HG03159 (cell line): ENCODE data around the gene GRID2.

ENCODE experiments used
- ATAC-seq: cut with Tn5 transposase; IDR thresholded peaks from one replicate; pipeline ENCODE4 v1.9.1; 2021; ENCODE audit warnings: mild to moderate bottlenecking, moderate library complexity; ENCODE audit not compliant: unreplicated experiment

GRID2 gene

GRCh38 chr4:92521941-92522340 is 218.2 kb downstream of the GRID2 start:
- ATAC-seq = no peak

GRCh38 chr4:92522356-92522755 is 218.6 kb downstream of the GRID2 start:
- no peak for ATAC-seq

- no peak for ATAC-seq
Measured at GRCh38 chr4:92524131-92524530, 220.4 kb downstream of the GRID2 start.

GRCh38 chr4:92528541-92528940 is 224.8 kb downstream of the GRID2 start:
- ATAC-seq = no peak

GRCh38 chr4:92529510-92529909 is 225.7 kb downstream of the GRID2 start:
- no peak for ATAC-seq

GRCh38 chr4:92535599-92535998 is 231.8 kb downstream of the GRID2 start:
- ATAC-seq = no peak

- ATAC-seq = no peak
Measured at GRCh38 chr4:92551616-92552015, 247.8 kb downstream of the GRID2 start.

GRCh38 chr4:92566269-92566668 is 262.5 kb downstream of the GRID2 start:
- ATAC-seq = no peak

GRCh38 chr4:92580816-92581215 is 277.1 kb downstream of the GRID2 start:
- ATAC-seq = no peak

- ATAC-seq = no peak
Measured at GRCh38 chr4:92599044-92599443, 295.3 kb downstream of the GRID2 start.

- no peak for ATAC-seq
Measured at GRCh38 chr4:92600638-92601037, 296.9 kb downstream of the GRID2 start.

- no peak for ATAC-seq
Measured at GRCh38 chr4:92606227-92606626, 302.5 kb downstream of the GRID2 start.

- ATAC-seq = no peak
Measured at GRCh38 chr4:92615049-92615448, 311.3 kb downstream of the GRID2 start.

- no peak for ATAC-seq
Measured at GRCh38 chr4:92618968-92619367, 315.2 kb downstream of the GRID2 start.

- no peak for ATAC-seq
Measured at GRCh38 chr4:92629302-92629701, 325.5 kb downstream of the GRID2 start.

GRCh38 chr4:92634882-92635281 is 331.1 kb downstream of the GRID2 start:
- no peak for ATAC-seq

GRCh38 chr4:92636038-92636806 is 332.5 kb downstream of the GRID2 start:
- no peak for ATAC-seq

- no peak for ATAC-seq
Measured at GRCh38 chr4:92641409-92641808, 337.6 kb downstream of the GRID2 start.

GRCh38 chr4:92646826-92647225 is 343.1 kb downstream of the GRID2 start:
- ATAC-seq = no peak

GRCh38 chr4:92651536-92651935 is 347.8 kb downstream of the GRID2 start:
- ATAC-seq = no peak

- no peak for ATAC-seq
Measured at GRCh38 chr4:92654084-92654483, 350.3 kb downstream of the GRID2 start.

GRCh38 chr4:92657695-92658094 is 353.9 kb downstream of the GRID2 start:
- no peak for ATAC-seq

GRCh38 chr4:92658318-92658717 is 354.6 kb downstream of the GRID2 start:
- ATAC-seq = no peak
